GM19099 (cell line): ENCODE data around the gene NEU2.

Experiments used
- POLR2A ChIP-seq: IDR thresholded peaks from 3 replicates; pipeline ENCODE4 v1.6.1; 2011; ENCODE audit warnings: low read depth; ENCODE audit not compliant: insufficient read length; ENCODE audit errors: extremely low read depth

Gene NEU2

GRCh38 chr2:233075141-233075965 is 42.9 kb downstream of the NEU2 start:
- no peak for TF ChIP-seq POLR2A

GRCh38 chr2:233075966-233076339 is 43.5 kb downstream of the NEU2 start:
- no peak for TF ChIP-seq POLR2A

- no peak for TF ChIP-seq POLR2A
These were observed 44.3 kb downstream of the NEU2 start for GRCh38 chr2:233076749-233077148.

- TF ChIP-seq POLR2A, result peak; percentile 14
These were observed 47.0 kb downstream of the NEU2 start for GRCh38 chr2:233079473-233079877.

GRCh38 chr2:233079953-233080835 is 47.7 kb downstream of the NEU2 start:
- TF ChIP-seq POLR2A, result no peak

- TF ChIP-seq POLR2A, result no peak
These were observed 48.4 kb downstream of the NEU2 start for GRCh38 chr2:233080836-233081229.

- no peak for TF ChIP-seq POLR2A
These were observed 48.8 kb downstream of the NEU2 start for GRCh38 chr2:233081232-233081730.

- TF ChIP-seq POLR2A, result no peak
These were observed 49.3 kb downstream of the NEU2 start for GRCh38 chr2:233081731-233082221.

- peak; percentile 59 for TF ChIP-seq POLR2A
These were observed 49.9 kb downstream of the NEU2 start for GRCh38 chr2:233082222-233082930.

GRCh38 chr2:233082931-233083755 is 50.7 kb downstream of the NEU2 start:
- TF ChIP-seq POLR2A, result peak; percentile 14

GRCh38 chr2:233083782-233084181 is 51.3 kb downstream of the NEU2 start:
- TF ChIP-seq POLR2A, result peak; percentile 10

- no peak for TF ChIP-seq POLR2A
These were observed 52.0 kb downstream of the NEU2 start for GRCh38 chr2:233084488-233084887.
